K562 (cell line): ENCODE measurements around the gene ATF6B. TPM values are rescaled to one million over a fixed set of nuclear protein-coding genes. Genes with fewer than 3 reads are reported as not detected.

Experiments used
- ATF2 ChIP-seq: sonication (generic); formaldehyde crosslinking; IDR thresholded peaks from 2 replicates; pipeline ENCODE4 v1.8.1; 2022; ENCODE audit warnings: missing genetic modification reagents
- BACH1 ChIP-seq: fragments of 200-800 bp; sonication (Bioruptor generic); IDR thresholded peaks from 2 replicates; pipeline ENCODE4 v1.6.1; 2016; ENCODE audit warnings: missing genetic modification characterization, missing compliant biosample characterization
- CREM ChIP-seq: IDR thresholded peaks from 2 replicates; pipeline ENCODE4 v1.6.1; 2014; ENCODE audit warnings: antibody characterized with exemption, low read depth
- E2F8 ChIP-seq: fragments of 450-650 bp; IDR thresholded peaks from 2 replicates; pipeline ENCODE4 v1.7.1; 2018; ENCODE audit warnings: mild to moderate bottlenecking, low read depth; ENCODE audit not compliant: partially characterized antibody
- EHMT2 ChIP-seq: fragments of 450-650 bp; IDR thresholded peaks from 2 replicates; pipeline ENCODE4 v1.6.1; 2018; ENCODE audit warnings: antibody characterized with exemption
- GTF2A2 ChIP-seq: IDR thresholded peaks from 2 replicates; pipeline ENCODE4 v1.6.1; 2016; ENCODE audit warnings: mild to moderate bottlenecking, missing genetic modification characterization, missing compliant biosample characterization
- HES1 ChIP-seq: fragments of 450-650 bp; IDR thresholded peaks from 2 replicates; pipeline ENCODE4 v1.6.1; 2016; ENCODE audit warnings: low read depth, mild to moderate bottlenecking, moderate library complexity
- LCOR ChIP-seq: sonication (generic); formaldehyde crosslinking; IDR thresholded peaks from 2 replicates; pipeline ENCODE4 v1.8.0; 2022; ENCODE audit warnings: mild to moderate bottlenecking, missing genetic modification reagents
- NFIC ChIP-seq: fragments of 450-650 bp; IDR thresholded peaks from 2 replicates; pipeline ENCODE4 v1.6.1; 2017; ENCODE audit warnings: mild to moderate bottlenecking, inconsistent platforms
- RBM22 ChIP-seq: fragments of 200-400 bp; formaldehyde crosslinking; IDR thresholded peaks from 2 replicates; pipeline ENCODE4 v1.6.1; 2018; ENCODE audit warnings: low read length, low read depth; ENCODE audit not compliant: poor library complexity, severe bottlenecking
- SAP30 ChIP-seq: fragments of 200-600 bp; sonication (generic); IDR thresholded peaks from 2 replicates; pipeline ENCODE4 v1.6.1; 2012; ENCODE audit warnings: borderline replicate concordance, low read depth, mild to moderate bottlenecking, moderate library complexity, low read length, control low read depth, inconsistent platforms; ENCODE audit not compliant: insufficient read depth, poor library complexity, severe bottlenecking
- SMAD4 ChIP-seq: fragments of 250-450 bp; sonication (Bioruptor Pico); conservative IDR thresholded peaks from 2 replicates; pipeline ENCODE4 v1.8.0; 2021; ENCODE audit warnings: inconsistent platforms, mild to moderate bottlenecking, moderate library complexity
- SRF ChIP-seq, 2 experiments: fragments of 250-450, 450-650 bp in 1 of 2; sonication (Bioruptor Pico) in 1 of 2; sonication (generic) in 1 of 2; formaldehyde crosslinking; IDR thresholded peaks; 2 replicates each; pipeline versions ENCODE4 v1.5.0 to v1.5.1; 2020 to 2022; ENCODE audit warnings: mild to moderate bottlenecking in 1 of 2, missing genetic modification reagents in 1 of 2
- ZEB2 ChIP-seq: fragments of 450-650 bp; IDR thresholded peaks from 2 replicates; pipeline ENCODE4 v1.6.1; 2016
- ZNF133 ChIP-seq: fragments of 250-450 bp; sonication (Bioruptor Pico); IDR thresholded peaks from 2 replicates; pipeline ENCODE4 v1.4.0; 2020; ENCODE audit warnings: mild to moderate bottlenecking
- ZNF175 ChIP-seq: fragments of 200-800 bp; sonication (Bioruptor generic); IDR thresholded peaks from 2 replicates; pipeline ENCODE4 v1.6.1; 2016; ENCODE audit warnings: low read depth, mild to moderate bottlenecking, missing genetic modification characterization, missing compliant biosample characterization
- ZNF263 ChIP-seq: sonication (generic); formaldehyde crosslinking; IDR thresholded peaks from 2 replicates; pipeline ENCODE4 v1.8.0; 2022; ENCODE audit warnings: mild to moderate bottlenecking, missing genetic modification reagents, borderline replicate concordance
- ZNF280A ChIP-seq: fragments of 450-650 bp; IDR thresholded peaks from 2 replicates; pipeline ENCODE4 v1.6.1; 2018; ENCODE audit warnings: mild to moderate bottlenecking, low read depth; ENCODE audit not compliant: partially characterized antibody
- ZNF644 ChIP-seq: fragments of 200-800 bp; sonication (Bioruptor generic); IDR thresholded peaks from 2 replicates; pipeline ENCODE4 v1.6.1; 2016; ENCODE audit warnings: low read depth, missing genetic modification characterization, missing compliant biosample characterization
- polyA plus RNA-seq, 8 experiments: library from polyadenylated mRNA; depleted of rRNA in 4 of 8; stranded (reverse) in 5 of 8; unstranded in 3 of 8; fragments of >200 nt; fragmentation: Nextera tagmentation in 2 of 8; fragmentation: Illumina TruSeq in 1 of 8; extraction: Ambion mirVana in 2 of 8; extraction: Trizol in 1 of 8; gene quantifications; 2 replicates each; pipeline versions ENCODE4 v1.2.1 to v1.2.3, GENCODE V29; 2011 to 2014; ENCODE audit warnings: inconsistent platforms in 1 of 8, missing spikeins in 1 of 8
- total RNA-seq, 7 experiments: library from RNA; depleted of rRNA in 6 of 7; stranded (reverse); fragments of >200 nt in 6 of 7; fragmentation: Illumina TruSeq in 2 of 7; extraction: Trizol in 2 of 7; gene quantifications; 2 replicates each; pipeline versions ENCODE4 v1.2.1 to v1.2.3, GENCODE V29; 2011 to 2021; ENCODE audit warnings: low replicate concordance in 1 of 7

The ATF6B gene
- total and polyA plus RNA-seq, 9 of the 15 experiments (the other 6 are each of a cell fraction or from before 2014, with no cell fraction given), result 20.7 to 131 (median 31.7) TPM

GRCh38 chr6:32086661-32087573 is 41.1 kb downstream of the ATF6B start (continued):
- TF ChIP-seq LCOR (CRISPR knock-in tag) (peak; percentile 77; the same call in 1 of the 2 replicates), EHMT2 (no peak), NFIC (no peak), SMAD4 (CRISPR knock-in tag) (no peak), ZNF263 (no peak), CREM (0 out of 2 replicates have a peak, but pooled peaks have one; percentile 41), ZEB2 (no peak), ZNF280A (no peak), HES1 (peak; percentile 76), GTF2A2 (tag) (no peak), E2F8 (no peak), BACH1 (no peak), ATF2 (CRISPR knock-in tag) (0 out of 2 replicates have a peak, but pooled peaks have one; percentile 24), ZNF133 (CRISPR knock-in tag) (no peak), ZNF644 (tag) (no peak), SRF (CRISPR knock-in tag; IDR thresholded peaks at IDR 0.05) (0 out of 4 replicates have a peak, but pooled peaks of 1 of the 2 experiments have one; percentile 11), RBM22 (no peak), SAP30 (no peak), ZNF175 (CRISPR knock-in tag) (no peak)
